GM23338 (cell line): Measurements from ENCODE around the gene CORO2A.

Source experiments
- CTCF ChIP-seq, 2 experiments: fragments of 200-600 bp in 1 of 2; sonication (generic) in 1 of 2; conservative IDR thresholded peaks; 2 replicates each; pipeline versions ENCODE4 v1.5.1 to v1.6.1; 2016 to 2017; ENCODE audit warnings: antibody characterized with exemption in 2 of 2, low read depth in 2 of 2, mild to moderate bottlenecking in 2 of 2, moderate library complexity in 1 of 2
- EZH2 ChIP-seq: fragments of 200-600 bp; sonication (generic); IDR thresholded peaks from one replicate; pipeline ENCODE4 v1.8.0; 2017; ENCODE audit warnings: antibody characterized with exemption, mild to moderate bottlenecking, low read depth; ENCODE audit not compliant: unreplicated experiment
- EZH2phosphoT487 ChIP-seq: fragments of 200-600 bp; sonication (generic); IDR thresholded peaks from one replicate; pipeline ENCODE4 v1.8.1; 2018; ENCODE audit warnings: antibody characterized with exemption; ENCODE audit not compliant: unreplicated experiment
- JUNB ChIP-seq: IDR thresholded peaks from one replicate; pipeline ENCODE4 v1.6.1; 2016; ENCODE audit warnings: antibody characterized with exemption; ENCODE audit not compliant: unreplicated experiment
- NANOG ChIP-seq: IDR thresholded peaks from 2 replicates; pipeline ENCODE4 v1.6.1; 2016; ENCODE audit warnings: antibody characterized with exemption, borderline replicate concordance
- POLR2AphosphoS5 ChIP-seq: IDR thresholded peaks from 2 replicates; pipeline ENCODE4 v1.6.1; 2016; ENCODE audit warnings: antibody characterized with exemption, low read depth
- REST ChIP-seq: IDR thresholded peaks from one replicate; pipeline ENCODE4 v1.6.1; 2018; ENCODE audit warnings: antibody characterized with exemption; ENCODE audit not compliant: unreplicated experiment
- ZNF331 ChIP-seq: fragments of 250-450 bp; sonication (Bioruptor Pico); IDR thresholded peaks from 2 replicates; pipeline ENCODE4 v1.5.0; 2020; ENCODE audit warnings: low read depth, mild to moderate bottlenecking, moderate library complexity

GRCh38 chr9:98182889-98183599, 9.4 kb downstream of the CORO2A start:
- TF ChIP-seq CTCF (conservative IDR thresholded peaks at IDR 0.05; ENCODE audit: low read depth in 2 of 2) (no peak), POLR2AphosphoS5 (no peak), JUNB (no peak), EZH2phosphoT487 (no peak), ZNF331 (no peak), EZH2 (no peak), REST (no peak), NANOG (no peak)
